ENCODE data around the gene WNT16.

The WNT16 gene

GRCh38 chr7:121342631-121343030, 13.8 kb downstream of the WNT16 start:
- WGBS, 2 experiments, result 94 to 95% methylated on average over 4 of the region's 4 CpGs
- H3K9me3 ChIP-seq (ENCODE audit: control insufficient read depth, low read length), result no peaks in the 10 kb centered on the region
- no peaks in the 10 kb centered on the region for H3K36me3 ChIP-seq (ENCODE audit: control insufficient read depth, insufficient read depth, low read length)
- no peak overlapping the region for H3K27ac ChIP-seq (ENCODE audit: insufficient read depth, low read depth, low read length, poor library complexity, severe bottlenecking)
- no peaks in the 10 kb centered on the region for H3K27me3 ChIP-seq (ENCODE audit: control insufficient read depth, insufficient read depth, low read length, poor library complexity, severe bottlenecking)
- no peak overlapping the region for H3K4me3 ChIP-seq (ENCODE audit: insufficient read depth, low read depth, low read length)
- peaks cover 2% of the 10 kb centered on the region for H3K4me1 ChIP-seq (ENCODE audit: control insufficient read depth, insufficient read depth, low read length)

GRCh38 chr7:121343302-121343701, 14.5 kb downstream of the WNT16 start:
- no peak overlapping the region for H3K27ac ChIP-seq (ENCODE audit: insufficient read depth, low read depth, low read length, poor library complexity, severe bottlenecking)
- H3K27me3 ChIP-seq (ENCODE audit: control insufficient read depth, insufficient read depth, low read length, poor library complexity, severe bottlenecking), result no peaks in the 10 kb centered on the region
- no peak overlapping the region for H3K4me3 ChIP-seq (ENCODE audit: insufficient read depth, low read depth, low read length)
- 100% methylated on average over 3 of the region's 3 CpGs; no CpG with 5 or more reads in 1 of the 2 experiments for WGBS, 2 experiments
- peaks cover 2% of the 10 kb centered on the region for H3K4me1 ChIP-seq (ENCODE audit: control insufficient read depth, insufficient read depth, low read length)
- no peaks in the 10 kb centered on the region for H3K9me3 ChIP-seq (ENCODE audit: control insufficient read depth, low read length)
- no peaks in the 10 kb centered on the region for H3K36me3 ChIP-seq (ENCODE audit: control insufficient read depth, insufficient read depth, low read length)

GRCh38 chr7:121344093-121344492, 15.3 kb downstream of the WNT16 start:
- no peaks in the 10 kb centered on the region for H3K9me3 ChIP-seq (ENCODE audit: control insufficient read depth, low read length)
- no peak overlapping the region for H3K4me3 ChIP-seq (ENCODE audit: insufficient read depth, low read depth, low read length)
- H3K4me1 ChIP-seq (ENCODE audit: control insufficient read depth, insufficient read depth, low read length), result peaks cover 2% of the 10 kb centered on the region
- no peak overlapping the region for H3K27ac ChIP-seq (ENCODE audit: insufficient read depth, low read depth, low read length, poor library complexity, severe bottlenecking)
- H3K27me3 ChIP-seq (ENCODE audit: control insufficient read depth, insufficient read depth, low read length, poor library complexity, severe bottlenecking), result no peaks in the 10 kb centered on the region
- H3K36me3 ChIP-seq (ENCODE audit: control insufficient read depth, insufficient read depth, low read length), result no peaks in the 10 kb centered on the region
- WGBS, 2 experiments, result 100% methylated on average over 2 of the region's 2 CpGs; no CpG with 5 or more reads in 1 of the 2 experiments

GRCh38 chr7:121344497-121344896, 15.7 kb downstream of the WNT16 start:
- no peaks in the 10 kb centered on the region for H3K9me3 ChIP-seq (ENCODE audit: control insufficient read depth, low read length)
- WGBS, 2 experiments, result 85 to 93% methylated on average over 1 of the region's 1 CpG
- H3K36me3 ChIP-seq (ENCODE audit: control insufficient read depth, insufficient read depth, low read length), result no peaks in the 10 kb centered on the region
- peaks cover 2% of the 10 kb centered on the region for H3K4me1 ChIP-seq (ENCODE audit: control insufficient read depth, insufficient read depth, low read length)
- no peak overlapping the region for H3K27ac ChIP-seq (ENCODE audit: insufficient read depth, low read depth, low read length, poor library complexity, severe bottlenecking)
- no peaks in the 10 kb centered on the region for H3K27me3 ChIP-seq (ENCODE audit: control insufficient read depth, insufficient read depth, low read length, poor library complexity, severe bottlenecking)
- no peak overlapping the region for H3K4me3 ChIP-seq (ENCODE audit: insufficient read depth, low read depth, low read length)

GRCh38 chr7:121351682-121352081, 22.9 kb downstream of the WNT16 start:
- Histone ChIP-seq H3K27ac (ENCODE audit: insufficient read depth, low read depth, low read length, poor library complexity, severe bottlenecking) (no peak overlapping the region), H3K4me1 (ENCODE audit: control insufficient read depth, insufficient read depth, low read length) (peaks cover 2% of the 10 kb centered on the region), H3K4me3 (ENCODE audit: insufficient read depth, low read depth, low read length) (no peak overlapping the region), H3K27me3 (ENCODE audit: control insufficient read depth, insufficient read depth, low read length, poor library complexity, severe bottlenecking) (no peaks in the 10 kb centered on the region), H3K36me3 (ENCODE audit: control insufficient read depth, insufficient read depth, low read length) (peaks cover 4% of the 10 kb centered on the region), H3K9me3 (ENCODE audit: control insufficient read depth, low read length) (no peaks in the 10 kb centered on the region)

- Histone ChIP-seq H3K4me3 (ENCODE audit: insufficient read depth, low read depth, low read length) (no peak overlapping the region), H3K27ac (ENCODE audit: insufficient read depth, low read depth, low read length, poor library complexity, severe bottlenecking) (no peak overlapping the region), H3K27me3 (ENCODE audit: control insufficient read depth, insufficient read depth, low read length, poor library complexity, severe bottlenecking) (no peaks in the 10 kb centered on the region), H3K4me1 (ENCODE audit: control insufficient read depth, insufficient read depth, low read length) (peaks cover 2% of the 10 kb centered on the region), H3K36me3 (ENCODE audit: control insufficient read depth, insufficient read depth, low read length) (peaks cover 6% of the 10 kb centered on the region), H3K9me3 (ENCODE audit: control insufficient read depth, low read length) (no peaks in the 10 kb centered on the region)
- 89 to 91% methylated on average over 3 of the region's 3 CpGs for whole genome bisulfite sequencing, 2 experiments
Measured at GRCh38 chr7:121352323-121352722, 23.5 kb downstream of the WNT16 start.

GRCh38 chr7:121355574-121355973, 26.8 kb downstream of the WNT16 start:
- no peaks in the 10 kb centered on the region for H3K27me3 ChIP-seq (ENCODE audit: control insufficient read depth, insufficient read depth, low read length, poor library complexity, severe bottlenecking)
- H3K36me3 ChIP-seq (ENCODE audit: control insufficient read depth, insufficient read depth, low read length), result peaks cover 6% of the 10 kb centered on the region
- no peak overlapping the region for H3K4me3 ChIP-seq (ENCODE audit: insufficient read depth, low read depth, low read length)
- H3K4me1 ChIP-seq (ENCODE audit: control insufficient read depth, insufficient read depth, low read length), result no peaks in the 10 kb centered on the region
- no peak overlapping the region for H3K27ac ChIP-seq (ENCODE audit: insufficient read depth, low read depth, low read length, poor library complexity, severe bottlenecking)
- no peaks in the 10 kb centered on the region for H3K9me3 ChIP-seq (ENCODE audit: control insufficient read depth, low read length)
- WGBS, 2 experiments, result 94% methylated on average over 2 of the region's 2 CpGs; no CpG with 5 or more reads in 1 of the 2 experiments

- Histone ChIP-seq H3K9me3 (ENCODE audit: control insufficient read depth, low read length) (no peaks in the 10 kb centered on the region), H3K4me1 (ENCODE audit: control insufficient read depth, insufficient read depth, low read length) (no peaks in the 10 kb centered on the region), H3K27ac (ENCODE audit: insufficient read depth, low read depth, low read length, poor library complexity, severe bottlenecking) (no peak overlapping the region), H3K36me3 (ENCODE audit: control insufficient read depth, insufficient read depth, low read length) (peaks cover 15% of the 10 kb centered on the region), H3K27me3 (ENCODE audit: control insufficient read depth, insufficient read depth, low read length, poor library complexity, severe bottlenecking) (no peaks in the 10 kb centered on the region), H3K4me3 (ENCODE audit: insufficient read depth, low read depth, low read length) (no peak overlapping the region)
- 73 to 91% methylated on average over 2 to 4 of the region's 5 CpGs for WGBS, 2 experiments
Measured at GRCh38 chr7:121360564-121360963, 31.8 kb downstream of the WNT16 start.

- H3K4me3 ChIP-seq (ENCODE audit: insufficient read depth, low read depth, low read length), result no peak overlapping the region
- H3K36me3 ChIP-seq (ENCODE audit: control insufficient read depth, insufficient read depth, low read length), result peaks cover 14% of the 10 kb centered on the region
- H3K27me3 ChIP-seq (ENCODE audit: control insufficient read depth, insufficient read depth, low read length, poor library complexity, severe bottlenecking), result no peaks in the 10 kb centered on the region
- H3K4me1 ChIP-seq (ENCODE audit: control insufficient read depth, insufficient read depth, low read length), result no peaks in the 10 kb centered on the region
- no peak overlapping the region for H3K27ac ChIP-seq (ENCODE audit: insufficient read depth, low read depth, low read length, poor library complexity, severe bottlenecking)
- H3K9me3 ChIP-seq (ENCODE audit: control insufficient read depth, low read length), result no peaks in the 10 kb centered on the region
- 71 to 88% methylated on average over 1 of the region's 2 CpGs for WGBS, 2 experiments
Measured at GRCh38 chr7:121366852-121367431, 38.1 kb downstream of the WNT16 start.

GRCh38 chr7:121369462-121369861, 40.7 kb downstream of the WNT16 start:
- Histone ChIP-seq H3K27me3 (ENCODE audit: control insufficient read depth, insufficient read depth, low read length, poor library complexity, severe bottlenecking) (no peaks in the 10 kb centered on the region), H3K27ac (ENCODE audit: insufficient read depth, low read depth, low read length, poor library complexity, severe bottlenecking) (no peak overlapping the region), H3K36me3 (ENCODE audit: control insufficient read depth, insufficient read depth, low read length) (peaks cover 9% of the 10 kb centered on the region), H3K4me1 (ENCODE audit: control insufficient read depth, insufficient read depth, low read length) (no peaks in the 10 kb centered on the region), H3K9me3 (ENCODE audit: control insufficient read depth, low read length) (no peaks in the 10 kb centered on the region), H3K4me3 (ENCODE audit: insufficient read depth, low read depth, low read length) (no peak overlapping the region)
- 93 to 100% methylated on average over 2 of the region's 2 CpGs for WGBS, 2 experiments

- no peak overlapping the region for H3K27ac ChIP-seq (ENCODE audit: insufficient read depth, low read depth, low read length, poor library complexity, severe bottlenecking)
- H3K4me3 ChIP-seq (ENCODE audit: insufficient read depth, low read depth, low read length), result no peak overlapping the region
- H3K36me3 ChIP-seq (ENCODE audit: control insufficient read depth, insufficient read depth, low read length), result peaks cover 17% of the 10 kb centered on the region
- H3K4me1 ChIP-seq (ENCODE audit: control insufficient read depth, insufficient read depth, low read length), result no peaks in the 10 kb centered on the region
- 89 to 95% methylated on average over 1 of the region's 1 CpG for WGBS, 2 experiments
- H3K27me3 ChIP-seq (ENCODE audit: control insufficient read depth, insufficient read depth, low read length, poor library complexity, severe bottlenecking), result no peaks in the 10 kb centered on the region
- no peaks in the 10 kb centered on the region for H3K9me3 ChIP-seq (ENCODE audit: control insufficient read depth, low read length)
Measured at GRCh38 chr7:121371367-121371766, 42.6 kb downstream of the WNT16 start.
